Small intestine (tissue), 7 donors: ENCODE measurements around the gene KLHL12. TPM values are rescaled to one million over a fixed set of nuclear protein-coding genes. Genes with fewer than 3 reads are reported as not detected.

Experiments used
- DNase-seq, 2 donors: peaks; one replicate each; pipeline versions ENCODE4 v3.0.0 to v3.0.0-alpha.2; 2013
- FAIRE-seq: peaks from 2 replicates; lab custom pipeline; 2012; peaks lifted over from hg19 to GRCh38; lab: Jason Lieb, UNC
- H3K27ac ChIP-seq, 3 donors: one replicate each; pipeline ENCODE4 v1.5.1; 2013; ENCODE audit warnings: low read length in 2 of 3, mild to moderate bottlenecking in 2 of 3, control low read depth in 1 of 3, inconsistent platforms in 1 of 3, low read depth in 1 of 3, moderate library complexity in 1 of 3
- H3K27me3 ChIP-seq, 3 donors: one replicate each; pipeline ENCODE4 v1.6.1; 2013; ENCODE audit warnings: low read length in 3 of 3, inconsistent platforms in 1 of 3; ENCODE audit not compliant: control insufficient read depth in 3 of 3, insufficient read depth in 3 of 3
- H3K36me3 ChIP-seq, 3 donors: one replicate each; pipeline ENCODE4 v1.6.1; 2013; ENCODE audit warnings: low read length in 3 of 3, inconsistent platforms in 1 of 3, low read depth in 1 of 3, mild to moderate bottlenecking in 1 of 3, moderate library complexity in 1 of 3; ENCODE audit not compliant: control insufficient read depth in 3 of 3, insufficient read depth in 2 of 3
- H3K4me1 ChIP-seq, 3 donors: one replicate each; pipeline ENCODE4 v1.6.1; 2013; ENCODE audit warnings: low read length in 2 of 3, inconsistent platforms in 1 of 3, low read depth in 1 of 3, mild to moderate bottlenecking in 1 of 3, moderate library complexity in 1 of 3; ENCODE audit not compliant: control insufficient read depth in 3 of 3, insufficient read depth in 2 of 3
- H3K4me3 ChIP-seq, 3 donors: one replicate each; pipeline ENCODE4 v1.5.1; 2013; ENCODE audit warnings: low read length in 3 of 3, control low read depth in 1 of 3, inconsistent platforms in 1 of 3, low read depth in 1 of 3, mild to moderate bottlenecking in 1 of 3, moderate library complexity in 1 of 3
- H3K9me3 ChIP-seq, 2 donors: one replicate each; pipeline ENCODE4 v1.6.1; 2013; ENCODE audit warnings: low read depth in 1 of 2, low read length in 1 of 2; ENCODE audit not compliant: control insufficient read depth in 2 of 2, insufficient read depth in 1 of 2
- WGBS, 3 donors: extraction: QIAGEN DNeasy Blood & Tissue Kit; methylation state at CpG; one replicate each; pipeline ENCODE4 v1.1.7; 2013; 5-methylcytosine and 5-hydroxymethylcytosine counted together
- polyA plus RNA-seq, 4 donors: library from polyadenylated mRNA; stranded (reverse) in 3 of 4; unstranded in 1 of 4; fragments of 200-250 nt in 3 of 4; fragments of 120-200 nt in 1 of 4; gene quantifications; one replicate each; pipeline versions ENCODE4 v1.2.1 to v1.2.3, GENCODE V29; 2013
- donor health status: healthy with polysubstance abuse.
- donor health status: control.
- donor health status: control.
- donor health status: Bipolar disorder and iron deficiency.
- donor health status: healthy.

The KLHL12 gene
- polyA plus RNA-seq, 4 donors, result 12.7 to 28.2 (median 17.2) TPM

GRCh38 chr1:202854787-202855186 lies 72.2 kb downstream of the KLHL12 start:
- H3K4me1 ChIP-seq, result peaks cover 0 to 30% (median 1%) of the 10 kb centered on the region in 3 donors

DNA sequence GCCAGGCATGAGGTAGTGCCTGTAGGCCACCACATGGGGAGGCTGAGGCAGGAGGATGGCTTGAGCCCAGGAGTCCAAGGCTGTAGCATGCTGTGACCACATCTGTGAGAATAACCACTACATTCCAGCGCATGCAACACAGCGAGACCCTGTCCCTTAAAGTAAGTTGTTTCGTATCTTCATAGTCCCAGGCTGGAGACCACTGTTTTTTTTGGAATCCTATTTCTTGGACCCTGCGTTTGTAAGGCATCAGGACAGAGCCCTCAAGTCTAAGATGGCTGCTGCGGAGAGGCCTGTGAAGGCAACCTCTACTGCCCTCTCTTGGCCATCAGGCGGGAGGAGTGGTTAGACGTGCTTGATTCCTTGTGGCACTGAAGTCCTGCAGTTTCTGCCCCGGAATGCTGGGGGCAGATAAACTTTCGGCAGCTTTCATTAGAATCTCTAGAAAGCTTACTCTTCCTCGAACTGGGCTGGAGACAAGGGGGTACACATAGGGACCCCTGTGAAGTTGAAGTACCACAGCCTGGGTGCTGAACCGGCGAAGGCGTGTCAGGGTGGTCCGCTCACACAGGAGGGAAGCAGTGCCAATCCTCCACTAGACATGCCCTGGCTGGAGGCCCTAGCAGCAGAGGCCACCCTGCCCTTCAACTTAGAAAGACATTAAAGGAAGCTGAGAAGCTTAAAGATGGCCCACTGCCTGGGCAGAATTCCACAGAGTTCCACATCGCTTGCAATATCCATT lies 74.7 kb downstream of the KLHL12 start:
- Histone ChIP-seq H3K36me3 (peaks cover 0 to 24% (median 0%) of the 10 kb centered on the region in 3 donors), H3K4me1 (peaks cover 0 to 8% (median 0%) of the 10 kb centered on the region in 3 donors), H3K4me3 (no peak overlapping the region), H3K27ac (no peak overlapping the region), H3K27me3 (no peaks in the 10 kb centered on the region), H3K9me3 (no peaks in the 10 kb centered on the region)
- FAIRE-seq, result no peak
- DNase-seq, result peak; percentile 44 to 47
- WGBS, 3 donors, result 70 to 74% (median 70%) methylated on average over 15 of the region's 15 CpGs

More at GRCh38 chr1:202854787-202855186, 72.2 kb downstream of the KLHL12 start:
- Histone ChIP-seq H3K36me3 (peaks cover 0 to 30% (median 0%) of the 10 kb centered on the region in 3 donors), H3K27ac (no peak overlapping the region), H3K27me3 (no peaks in the 10 kb centered on the region), H3K9me3 (no peaks in the 10 kb centered on the region), H3K4me3 (no peak overlapping the region)
- WGBS, 3 donors, result 71 to 81% (median 74%) methylated on average over 8 of the region's 8 CpGs
- no peak for DNase-seq
- FAIRE-seq, result no peak

DNA sequence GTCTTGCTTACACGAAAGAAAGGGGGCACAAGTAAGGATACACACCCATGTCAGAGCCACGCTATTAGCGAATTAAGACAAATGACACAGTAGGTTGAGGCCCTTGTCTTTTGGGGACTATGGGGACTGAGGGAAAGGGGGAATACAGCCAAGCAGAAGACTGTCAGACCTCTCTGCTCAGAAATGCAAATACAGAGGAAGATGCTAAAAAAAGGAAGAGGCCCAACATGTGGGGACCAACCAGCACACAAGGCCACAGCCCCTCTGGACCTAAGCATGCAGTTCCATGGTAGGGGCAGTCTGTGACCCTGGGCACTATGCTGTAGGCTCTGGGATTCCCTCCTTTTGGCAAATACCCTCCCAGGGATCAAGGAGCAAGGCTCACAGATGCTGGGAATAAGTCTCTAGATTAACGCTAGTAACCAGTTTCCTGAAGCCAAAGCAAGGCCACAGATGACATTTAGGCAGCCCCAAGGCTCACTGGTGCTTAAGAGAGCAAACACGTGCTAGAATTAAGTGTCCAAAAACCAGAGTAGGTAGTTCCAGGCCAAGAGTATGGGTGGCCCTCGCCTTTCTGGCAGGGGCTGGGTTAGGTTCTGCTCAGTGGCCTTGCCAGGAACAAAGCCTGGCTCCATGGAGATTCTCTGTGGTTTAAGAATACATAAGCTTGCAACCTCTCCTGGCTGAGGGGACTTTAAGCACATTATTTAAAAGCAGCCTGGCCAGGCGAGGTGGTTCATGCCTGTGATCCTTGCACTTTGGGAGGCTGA lies 76.3 kb downstream of the KLHL12 start:
- peaks cover 0 to 21% (median 0%) of the 10 kb centered on the region in 3 donors for H3K36me3 ChIP-seq
- H3K27ac ChIP-seq, result no peak overlapping the region
- H3K4me3 ChIP-seq, result no peak overlapping the region
- no peaks in the 10 kb centered on the region for H3K4me1 ChIP-seq
- FAIRE-seq (no peak), DNase-seq (no peak)
- no peaks in the 10 kb centered on the region for H3K27me3 ChIP-seq
- WGBS, 3 donors, result 86 to 90% (median 89%) methylated on average over 7 of the region's 7 CpGs
- no peaks in the 10 kb centered on the region for H3K9me3 ChIP-seq

DNA sequence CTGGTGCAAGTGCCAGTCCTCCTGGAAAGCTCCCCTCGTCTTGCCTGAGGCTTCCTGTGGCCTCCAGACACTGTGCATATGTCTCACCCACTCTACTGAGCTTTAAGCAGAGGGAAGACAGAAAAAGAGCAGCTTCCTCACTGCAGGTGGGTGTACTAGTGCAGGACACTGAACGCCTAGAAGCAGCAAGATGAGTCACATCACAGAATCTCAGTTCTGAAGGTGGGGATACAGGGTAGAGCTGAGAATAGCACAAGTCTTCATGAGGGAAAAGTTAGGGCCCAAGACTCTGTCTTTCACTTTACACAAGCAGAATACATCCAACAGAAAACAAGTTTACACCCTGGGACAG lies 78.9 kb downstream of the KLHL12 start:
- no peaks in the 10 kb centered on the region for H3K9me3 ChIP-seq
- no peak overlapping the region for H3K4me3 ChIP-seq
- 39 to 44% (median 41%) methylated on average over 2 of the region's 2 CpGs for WGBS, 3 donors
- H3K27ac ChIP-seq, result no peak overlapping the region
- no peaks in the 10 kb centered on the region for H3K27me3 ChIP-seq
- FAIRE-seq, result no peak
- no peaks in the 10 kb centered on the region for H3K4me1 ChIP-seq
- no peak for DNase-seq
- H3K36me3 ChIP-seq, result peaks cover 0 to 10% (median 0%) of the 10 kb centered on the region in 3 donors

DNA sequence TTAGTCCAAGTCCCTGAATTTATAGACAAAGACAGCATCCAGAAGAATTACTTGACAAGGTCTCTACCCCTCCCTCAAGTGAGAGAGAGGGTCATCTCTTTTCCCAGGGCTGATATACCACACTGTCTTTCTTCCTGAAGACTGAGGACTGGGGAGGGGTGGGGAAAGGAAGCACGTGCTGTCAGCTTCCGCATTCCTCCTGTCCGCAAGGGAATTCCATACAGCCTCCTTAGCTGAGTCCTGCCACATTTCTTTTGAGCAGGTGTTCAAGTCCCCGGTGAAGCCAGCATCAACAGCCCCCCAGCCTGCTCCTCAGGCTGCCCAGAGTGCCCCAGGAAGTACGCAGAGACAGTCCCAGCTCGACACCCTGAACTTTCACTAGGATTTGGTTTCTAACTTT lies 82.1 kb downstream of the KLHL12 start:
- H3K4me1 ChIP-seq, result no peaks in the 10 kb centered on the region
- no peak overlapping the region for H3K27ac ChIP-seq
- no peaks in the 10 kb centered on the region for H3K9me3 ChIP-seq
- 72 to 82% (median 81%) methylated on average over 6 of the region's 6 CpGs for WGBS, 3 donors
- H3K36me3 ChIP-seq, result no peaks in the 10 kb centered on the region
- H3K27me3 ChIP-seq, result no peaks in the 10 kb centered on the region
- no peak overlapping the region for H3K4me3 ChIP-seq
- DNase-seq (no peak), FAIRE-seq (no peak)

DNA sequence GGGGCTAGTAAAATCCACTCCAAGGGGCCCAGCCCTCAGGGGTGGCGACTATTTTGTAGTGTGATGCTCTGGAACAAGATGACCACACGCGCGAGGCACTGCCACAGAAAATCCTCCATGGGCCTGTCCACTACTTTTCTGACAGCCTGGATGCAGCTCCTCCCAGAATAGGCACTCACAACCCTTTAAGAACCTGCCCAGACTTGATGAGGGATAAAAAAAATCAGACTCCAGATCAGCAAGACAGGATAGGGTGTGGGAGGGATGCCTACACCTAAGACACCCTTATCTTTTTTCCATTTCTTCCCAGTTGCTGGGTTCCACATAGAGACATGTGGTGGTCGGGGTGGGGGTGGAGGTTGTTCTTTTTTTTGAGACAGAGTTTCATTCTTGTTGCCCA lies 82.8 kb downstream of the KLHL12 start:
- no peaks in the 10 kb centered on the region for H3K27me3 ChIP-seq
- no peak overlapping the region for H3K4me3 ChIP-seq
- H3K36me3 ChIP-seq, result no peaks in the 10 kb centered on the region
- FAIRE-seq (no peak), DNase-seq (no peak)
- H3K4me1 ChIP-seq, result no peaks in the 10 kb centered on the region
- 92 to 93% (median 92%) methylated on average over 5 of the region's 5 CpGs for WGBS, 3 donors
- H3K27ac ChIP-seq, result no peak overlapping the region
- no peaks in the 10 kb centered on the region for H3K9me3 ChIP-seq

- H3K27me3 ChIP-seq, result no peaks in the 10 kb centered on the region
- H3K4me1 ChIP-seq, result no peaks in the 10 kb centered on the region
- FAIRE-seq, result no peak
- WGBS, 3 donors, result 84 to 94% (median 88%) methylated on average over 11 of the region's 11 CpGs
- no peak overlapping the region for H3K27ac ChIP-seq
- H3K4me3 ChIP-seq, result no peak overlapping the region
- no peaks in the 10 kb centered on the region for H3K9me3 ChIP-seq
- no peak for DNase-seq
- H3K36me3 ChIP-seq, result no peaks in the 10 kb centered on the region
These were observed 84.0 kb downstream of the KLHL12 start for GRCh38 chr1:202843081-202843480.
